Measurements from ENCODE around the gene MOB3C. TPM values are rescaled to one million over a fixed set of nuclear protein-coding genes. Genes with fewer than 3 reads are reported as not detected.
"Not testable (repeated sequence)": the region's sequence is repeated elsewhere in the genome, so short reads cannot be mapped to it uniquely, and the experiment has no call there.

The MOB3C gene
- total RNA-seq = 33.9 TPM

DNA sequence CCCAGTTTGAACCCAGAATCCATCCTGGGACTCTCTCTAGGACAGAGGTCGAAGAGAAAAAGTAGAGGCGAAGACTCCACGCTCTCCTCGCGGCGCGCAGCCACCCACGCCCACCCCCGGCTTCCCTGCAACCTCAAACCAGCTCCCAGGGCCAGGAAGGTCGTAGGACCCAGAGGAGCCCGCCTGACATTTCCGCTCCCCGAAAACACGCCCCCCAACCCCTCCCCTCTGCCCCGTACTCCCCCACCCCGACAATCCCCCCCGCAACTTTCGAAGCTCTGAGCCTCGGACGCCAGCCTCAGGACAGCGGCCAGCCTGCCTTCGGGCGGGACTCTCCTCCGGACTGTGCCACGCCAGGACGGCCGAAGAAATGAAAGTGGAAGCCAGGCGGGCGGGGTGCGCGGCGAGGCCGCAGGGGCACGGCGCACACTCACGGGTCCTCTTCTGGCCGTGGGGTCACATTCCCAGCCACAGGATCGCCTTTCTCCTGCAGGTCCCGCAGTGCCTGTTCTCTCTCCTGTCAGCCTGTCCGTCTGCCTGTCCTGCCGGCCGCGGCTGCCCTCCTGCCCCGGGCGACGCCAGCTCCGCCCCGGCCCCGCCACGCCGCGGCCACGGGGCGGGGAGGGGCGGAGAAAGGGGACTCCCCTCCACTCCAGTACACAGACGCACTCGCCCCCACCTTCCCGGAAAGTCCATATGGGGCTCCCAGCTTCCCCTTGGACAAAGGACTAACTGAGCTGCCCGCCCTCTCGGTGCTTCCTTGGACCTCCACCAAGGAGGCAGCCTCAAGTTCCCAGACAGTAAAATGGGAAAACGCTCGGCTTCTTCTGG lies at the start of gene MOB3C:
MOB3C (minus strand) TSS at position 535 of the 831 bp plus-strand sequence. CDS start 3,490 bp downstream, outside the sequence.
- Histone ChIP-seq H3K36me3 (no peaks in the 10 kb centered on the region), H3K27ac (peak within 1 kb of the TSS; percentile 92), H3K4me3 (peak within 1 kb of the TSS; percentile 77 to 79), H3K4me1 (peaks cover 61% of the 10 kb centered on the region), H3K27me3 (no peaks in the 10 kb centered on the region), H3K9me3 (no peaks in the 10 kb centered on the region)
- DNase-seq (ENCODE audit: extremely low spot score in 2 of 2) = peak in 1 of 2 donors; percentile 95
- intact Hi-C loops (cut with DNase I) = loop anchor here (5.0 to 10.0 kb wide), 2 partner anchors 51 to 108 kb away; partner anchors contain the start of gene ATPAF1
- TF ChIP-seq, protein P1, sequence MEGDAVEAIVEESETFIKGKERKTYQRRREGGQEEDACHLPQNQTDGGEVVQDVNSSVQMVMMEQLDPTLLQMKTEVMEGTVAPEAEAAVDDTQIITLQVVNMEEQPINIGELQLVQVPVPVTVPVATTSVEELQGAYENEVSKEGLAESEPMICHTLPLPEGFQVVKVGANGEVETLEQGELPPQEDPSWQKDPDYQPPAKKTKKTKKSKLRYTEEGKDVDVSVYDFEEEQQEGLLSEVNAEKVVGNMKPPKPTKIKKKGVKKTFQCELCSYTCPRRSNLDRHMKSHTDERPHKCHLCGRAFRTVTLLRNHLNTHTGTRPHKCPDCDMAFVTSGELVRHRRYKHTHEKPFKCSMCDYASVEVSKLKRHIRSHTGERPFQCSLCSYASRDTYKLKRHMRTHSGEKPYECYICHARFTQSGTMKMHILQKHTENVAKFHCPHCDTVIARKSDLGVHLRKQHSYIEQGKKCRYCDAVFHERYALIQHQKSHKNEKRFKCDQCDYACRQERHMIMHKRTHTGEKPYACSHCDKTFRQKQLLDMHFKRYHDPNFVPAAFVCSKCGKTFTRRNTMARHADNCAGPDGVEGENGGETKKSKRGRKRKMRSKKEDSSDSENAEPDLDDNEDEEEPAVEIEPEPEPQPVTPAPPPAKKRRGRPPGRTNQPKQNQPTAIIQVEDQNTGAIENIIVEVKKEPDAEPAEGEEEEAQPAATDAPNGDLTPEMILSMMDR (IDR thresholded peaks at IDR 0.05) = no peak
- TF ChIP-seq POLR2AphosphoS5 (IDR thresholded peaks at IDR 0.05; ENCODE audit: insufficient read depth in 1 of 2, low read depth in 1 of 2) (peak; percentile 30 to 76), POLR2A (IDR thresholded peaks at IDR 0.05) (peak in 1 of 2 donors; percentile 65)

DNA sequence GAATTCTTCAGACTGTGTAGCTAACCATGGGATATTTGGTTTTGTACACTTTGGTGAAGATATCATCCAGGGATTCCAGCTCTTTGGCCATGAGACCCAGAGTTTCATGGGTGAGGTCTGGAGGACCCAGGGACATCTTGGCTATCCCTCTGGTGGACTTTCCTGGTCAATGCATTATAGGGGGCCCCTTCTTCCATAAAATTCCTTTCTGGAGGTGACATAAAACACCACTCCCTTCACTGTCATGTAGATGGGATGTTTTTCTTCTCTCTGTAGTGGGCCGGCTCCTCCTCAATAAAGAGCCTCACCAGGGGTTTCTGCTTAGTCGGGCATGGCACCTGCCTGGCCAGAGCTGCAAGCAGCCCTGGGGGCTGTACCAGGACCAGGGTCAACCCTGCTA lies 49.4 kb upstream of the MOB3C start:
- Histone ChIP-seq H3K4me3 (no peak overlapping the region), H3K27ac (no peak overlapping the region), H3K27me3 (no peaks in the 10 kb centered on the region), H3K4me1 (peaks cover 29% of the 10 kb centered on the region), H3K36me3 (peaks cover 0 to 17% of the 10 kb centered on the region in 2 donors), H3K9me3 (no peaks in the 10 kb centered on the region)
- intact Hi-C loops (cut with DNase I) = loop anchor here (5.0 kb wide), 1 partner anchor 49 kb away; the partner anchor contains the start of gene MOB3C
- no peak for TF ChIP-seq POLR2AphosphoS5 (IDR thresholded peaks at IDR 0.05; ENCODE audit: insufficient read depth in 1 of 2, low read depth in 1 of 2)
- no peak for TF ChIP-seq POLR2A (IDR thresholded peaks at IDR 0.05)
- TF ChIP-seq, protein P1 (IDR thresholded peaks at IDR 0.05) = no peak
- DNase-seq (ENCODE audit: extremely low spot score in 2 of 2) = no peak

DNA sequence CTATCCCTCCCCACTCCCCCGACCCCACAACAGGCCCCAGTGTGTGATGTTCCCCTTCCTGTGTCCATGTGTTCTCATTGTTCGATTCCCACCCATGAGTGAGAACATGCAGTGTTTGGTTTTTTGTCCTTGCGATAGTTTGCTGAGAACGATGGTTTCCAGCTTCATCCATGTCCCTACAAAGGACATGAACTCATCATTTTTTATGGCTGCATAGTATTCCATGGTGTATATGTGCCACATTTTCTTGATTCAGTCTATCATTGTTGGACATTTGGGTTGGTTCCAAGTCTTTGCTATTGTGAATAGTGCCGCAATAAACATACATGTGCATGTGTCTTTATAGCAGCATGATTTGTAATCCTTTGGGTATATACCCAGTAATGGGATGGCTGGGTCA lies 46.3 kb upstream of the MOB3C start:
- DNase-seq (ENCODE audit: extremely low spot score in 2 of 2); intact Hi-C loops (cut with DNase I); H3K4me3 ChIP-seq; H3K27me3 ChIP-seq; H3K9me3 ChIP-seq; H3K27ac ChIP-seq: not testable (repeated sequence)
- Histone ChIP-seq H3K36me3 (peaks cover 0 to 28% of the 10 kb centered on the region in 2 donors), H3K4me1 (peaks cover 22% of the 10 kb centered on the region)

DNA sequence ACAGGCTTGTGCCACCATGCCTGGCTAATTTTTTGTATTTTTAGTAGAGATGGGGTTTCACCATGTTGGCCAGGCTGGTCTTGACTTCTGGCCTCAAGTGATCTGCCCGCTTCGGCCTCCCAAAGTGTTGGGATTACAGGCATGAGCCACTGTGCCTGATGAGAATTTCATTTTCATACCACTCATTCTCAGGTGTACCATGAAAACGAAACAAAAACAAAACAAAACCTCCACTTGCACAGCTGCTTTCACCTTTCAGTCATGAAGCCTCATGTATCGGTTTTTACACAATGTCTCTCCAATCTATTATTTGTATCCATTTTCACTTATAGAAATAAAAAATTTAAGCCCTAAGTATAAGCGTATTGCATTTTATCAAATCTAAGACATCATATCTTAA lies 43.5 kb upstream of the MOB3C start:
- H3K4me3 ChIP-seq; DNase-seq (ENCODE audit: extremely low spot score in 2 of 2); H3K27ac ChIP-seq; intact Hi-C loops (cut with DNase I); H3K4me1 ChIP-seq; H3K9me3 ChIP-seq; H3K27me3 ChIP-seq: not testable (repeated sequence)
- peaks cover 0 to 52% of the 10 kb centered on the region in 2 donors for H3K36me3 ChIP-seq

DNA sequence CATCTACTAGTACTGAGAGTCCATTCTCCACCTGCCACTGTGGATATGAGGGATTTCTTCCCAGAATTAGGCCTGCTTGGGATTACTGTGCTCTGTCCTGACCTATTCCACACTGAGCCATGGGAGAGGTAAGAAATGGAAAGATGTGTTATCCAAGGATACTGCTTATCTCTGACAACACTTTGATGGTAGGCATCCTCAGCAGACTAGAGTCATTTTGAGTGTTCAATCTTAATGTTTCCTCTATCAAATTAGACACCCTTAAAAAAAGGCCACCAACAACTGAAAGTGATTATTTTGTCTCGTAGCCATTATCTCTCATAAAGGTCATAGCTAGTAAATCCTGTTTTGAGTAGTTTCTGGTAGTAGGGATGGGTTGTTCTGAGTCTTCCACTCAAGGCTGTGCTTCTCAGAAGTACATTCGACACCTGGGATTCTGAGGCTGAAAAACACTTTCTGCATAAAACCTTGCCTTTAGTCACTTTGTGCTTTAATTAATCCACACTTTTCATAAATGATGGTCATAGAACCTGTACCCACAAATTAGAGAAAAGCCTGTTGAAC lies 42.8 kb upstream of the MOB3C start:
- Histone ChIP-seq H3K4me1 (no peaks in the 10 kb centered on the region), H3K9me3 (no peaks in the 10 kb centered on the region), H3K27me3 (no peaks in the 10 kb centered on the region), H3K4me3 (no peak overlapping the region), H3K27ac (no peak overlapping the region), H3K36me3 (peaks cover 0 to 56% of the 10 kb centered on the region in 2 donors)
- intact Hi-C loops (cut with DNase I) = no loop called here
- DNase-seq (ENCODE audit: extremely low spot score in 2 of 2) = no peak
- TF ChIP-seq, protein P1 (IDR thresholded peaks at IDR 0.05) = no peak
- TF ChIP-seq POLR2AphosphoS5 (IDR thresholded peaks at IDR 0.05; ENCODE audit: insufficient read depth in 1 of 2, low read depth in 1 of 2) (no peak), POLR2A (IDR thresholded peaks at IDR 0.05) (no peak)

DNA sequence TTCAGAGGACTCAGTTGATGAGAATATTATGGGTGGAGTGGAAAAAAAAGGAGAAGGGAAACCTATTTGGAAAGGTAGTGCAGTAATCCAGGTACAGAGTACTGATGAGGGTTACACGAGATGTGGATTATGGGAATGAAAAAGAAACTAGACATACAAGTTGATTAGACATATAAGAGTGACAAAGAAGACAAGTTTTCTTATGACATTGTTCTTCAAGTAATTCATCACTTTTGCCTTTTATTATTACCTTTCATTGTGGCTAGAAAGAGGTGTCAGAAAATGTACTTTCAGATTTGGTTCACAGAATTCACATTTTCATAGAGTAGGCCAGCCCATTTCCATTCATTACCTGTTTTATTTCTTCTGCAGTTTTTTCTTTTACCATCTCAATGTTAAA lies 41.2 kb upstream of the MOB3C start:
- intact Hi-C loops (cut with DNase I) = no loop called here
- no peaks in the 10 kb centered on the region for H3K9me3 ChIP-seq
- H3K27ac ChIP-seq = no peak overlapping the region
- H3K4me3 ChIP-seq = no peak overlapping the region
- peaks cover 0 to 54% of the 10 kb centered on the region in 2 donors for H3K36me3 ChIP-seq
- no peaks in the 10 kb centered on the region for H3K4me1 ChIP-seq
- no peaks in the 10 kb centered on the region for H3K27me3 ChIP-seq
- TF ChIP-seq, protein P1 (IDR thresholded peaks at IDR 0.05) = no peak
- TF ChIP-seq POLR2A (IDR thresholded peaks at IDR 0.05) (no peak), POLR2AphosphoS5 (IDR thresholded peaks at IDR 0.05; ENCODE audit: insufficient read depth in 1 of 2, low read depth in 1 of 2) (no peak)
- DNase-seq (ENCODE audit: extremely low spot score in 2 of 2) = no peak

Measured in vagina (tissue), 2 donors.